GM19324 (cell line): ENCODE measurements around the gene INPP5J.
"Not testable (repeated sequence)": the region's sequence is repeated elsewhere in the genome, so short reads cannot be mapped to it uniquely, and the experiment has no call there.

Source experiments
- ATAC-seq: cut with Tn5 transposase; IDR thresholded peaks from one replicate; pipeline ENCODE4 v1.9.1; 2021; ENCODE audit warnings: mild to moderate bottlenecking, moderate library complexity; ENCODE audit not compliant: unreplicated experiment, low FRiP score

INPP5J gene

DNA sequence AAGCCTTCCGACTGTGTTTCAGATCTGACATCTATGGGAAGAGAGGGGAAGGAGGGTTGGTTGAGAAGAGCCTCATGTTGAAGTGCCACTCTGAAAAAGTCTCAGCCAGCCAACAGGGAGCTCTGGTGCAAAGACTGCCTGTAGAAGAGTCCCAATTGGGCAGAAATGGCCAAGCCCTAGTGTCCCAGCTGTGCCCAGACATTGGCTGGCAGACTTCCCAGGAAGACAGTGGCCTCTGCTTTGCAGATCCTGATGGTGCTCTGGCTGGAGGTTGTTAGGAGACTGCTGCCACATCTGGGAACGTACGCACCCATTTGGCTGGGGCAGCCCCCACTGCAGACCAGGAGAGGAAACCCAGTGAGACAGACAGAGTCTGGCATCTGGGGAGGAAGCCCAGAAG is 20.8 kb downstream of the INPP5J start:
- ATAC-seq, result no peak

DNA sequence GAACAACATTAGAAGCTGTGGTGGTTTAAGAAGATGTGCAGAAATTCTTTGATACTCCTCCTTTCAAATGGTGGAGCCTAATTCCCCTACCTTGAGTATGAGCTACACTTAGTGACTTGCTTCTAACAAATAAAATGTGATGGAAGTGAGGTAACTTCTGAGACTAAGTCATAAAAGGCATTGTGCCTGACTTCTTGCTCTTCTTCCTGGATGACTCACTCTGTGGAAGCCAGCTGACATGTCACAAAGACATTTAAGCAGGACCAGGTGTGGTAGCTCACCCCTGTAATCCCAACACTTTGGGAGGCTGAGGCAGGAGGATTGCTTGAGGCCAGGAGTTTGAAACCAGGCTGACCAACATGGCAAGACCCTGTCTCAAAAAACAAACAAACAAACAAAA is 21.5 kb downstream of the INPP5J start:
- ATAC-seq, result no peak

DNA sequence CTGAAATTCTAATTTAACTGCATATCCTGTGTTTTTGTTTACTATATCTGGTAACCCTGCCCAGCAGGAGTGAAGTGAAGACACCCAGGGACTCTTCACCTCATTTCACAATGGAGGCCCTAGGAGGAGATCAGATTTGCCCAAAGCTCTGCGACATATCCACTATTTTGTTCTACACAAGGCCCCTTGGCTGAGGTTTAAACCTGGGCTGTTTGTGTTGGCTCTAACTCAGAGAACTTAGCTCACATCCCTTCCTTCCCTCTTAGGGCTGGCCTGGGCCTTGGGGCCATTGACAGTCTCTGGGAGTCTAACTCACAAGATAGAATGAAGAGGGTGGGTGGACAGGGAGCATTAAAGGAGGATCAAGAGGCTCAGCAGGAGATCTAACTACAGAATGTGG is 25.7 kb downstream of the INPP5J start:
- no peak for ATAC-seq

DNA sequence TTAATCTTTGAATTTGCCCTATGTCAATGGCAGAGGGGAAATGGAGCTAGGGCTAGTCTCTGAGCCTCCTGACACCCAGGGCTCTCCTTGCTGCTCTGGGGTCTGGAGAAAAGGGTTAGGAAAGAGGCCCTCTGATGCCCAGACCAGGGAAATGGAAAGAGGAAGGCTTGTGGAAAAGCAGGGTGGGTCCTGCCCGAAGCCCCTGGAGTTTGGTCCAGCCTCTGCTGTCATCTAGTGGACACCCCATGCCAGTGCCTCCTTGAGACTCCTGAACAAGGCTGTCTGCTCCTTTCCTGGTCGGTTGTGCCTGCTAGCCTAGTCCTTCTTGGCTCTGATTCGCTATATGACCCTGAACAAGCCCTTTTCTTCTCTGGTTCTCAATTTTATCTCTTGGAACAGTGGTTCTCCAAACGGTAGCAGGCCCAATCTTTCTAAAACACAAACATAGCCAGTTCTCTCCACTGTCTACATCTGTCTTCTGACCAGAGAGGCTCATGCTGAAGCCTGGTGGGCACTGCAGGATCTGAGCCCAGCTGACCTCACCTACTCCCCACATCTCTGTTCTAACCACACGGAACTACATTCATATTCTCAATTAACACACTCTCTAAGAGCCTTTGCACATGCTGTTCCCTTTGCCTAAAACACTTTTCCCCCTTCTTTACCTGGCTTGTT is 26.3 kb downstream of the INPP5J start:
- ATAC-seq, result no peak

DNA sequence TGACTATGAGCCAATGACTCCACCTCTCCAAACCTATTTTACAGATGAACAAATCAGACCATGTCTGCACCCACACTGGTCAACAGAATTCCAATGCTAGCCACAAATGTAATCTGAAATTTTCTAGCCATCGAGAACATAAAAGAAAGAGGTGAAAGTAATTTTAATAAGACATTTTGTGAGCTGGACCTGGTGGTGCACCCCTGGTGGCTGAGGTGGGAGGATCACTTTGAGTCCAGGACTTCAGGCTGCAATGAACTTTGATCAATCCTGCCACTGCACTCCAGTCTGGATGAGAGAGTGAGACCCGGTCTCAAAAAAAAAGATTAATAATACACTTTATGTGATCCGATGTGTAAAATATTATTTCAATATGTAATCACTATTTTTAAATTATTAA is 27.8 kb downstream of the INPP5J start:
- no peak for ATAC-seq

DNA sequence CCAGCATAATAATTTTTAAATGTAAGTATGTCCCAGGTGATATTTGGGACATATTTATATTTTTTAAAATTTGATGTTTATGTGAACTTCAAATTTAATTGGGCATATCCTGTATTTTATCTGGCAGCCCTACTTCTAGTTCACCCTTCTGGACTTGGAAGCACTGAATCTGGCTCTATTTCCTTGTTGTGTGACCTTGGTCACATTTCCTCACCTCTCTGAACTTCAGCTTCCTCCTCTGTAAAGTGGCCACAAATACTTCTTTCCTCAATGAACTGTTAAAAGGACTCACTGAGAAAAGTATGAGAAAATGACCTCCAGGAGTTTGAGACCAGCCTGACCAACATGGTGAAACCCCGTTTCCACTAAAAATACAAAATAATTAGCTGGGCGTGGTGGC is 29.1 kb downstream of the INPP5J start:
- no peak for ATAC-seq

DNA sequence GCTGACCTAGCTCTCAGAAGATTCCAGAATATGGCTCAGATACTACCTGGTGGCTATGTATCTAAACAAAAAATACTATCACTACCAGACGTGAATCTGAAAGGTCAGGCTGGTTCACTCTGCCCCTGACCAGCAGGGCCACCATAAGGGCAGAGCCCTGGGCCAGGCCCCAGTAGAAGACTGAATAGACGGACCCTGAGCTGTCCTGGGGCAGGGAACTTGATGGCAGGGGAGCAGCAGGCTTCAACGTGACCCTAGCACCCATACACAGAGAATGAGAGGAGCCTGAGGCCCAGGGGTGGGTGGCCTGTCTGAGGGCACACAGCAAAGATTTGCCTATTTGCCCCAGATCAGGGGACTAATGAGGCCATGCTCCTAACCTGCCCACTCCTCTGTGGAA is 30.6 kb downstream of the INPP5J start:
- ATAC-seq, result no peak

DNA sequence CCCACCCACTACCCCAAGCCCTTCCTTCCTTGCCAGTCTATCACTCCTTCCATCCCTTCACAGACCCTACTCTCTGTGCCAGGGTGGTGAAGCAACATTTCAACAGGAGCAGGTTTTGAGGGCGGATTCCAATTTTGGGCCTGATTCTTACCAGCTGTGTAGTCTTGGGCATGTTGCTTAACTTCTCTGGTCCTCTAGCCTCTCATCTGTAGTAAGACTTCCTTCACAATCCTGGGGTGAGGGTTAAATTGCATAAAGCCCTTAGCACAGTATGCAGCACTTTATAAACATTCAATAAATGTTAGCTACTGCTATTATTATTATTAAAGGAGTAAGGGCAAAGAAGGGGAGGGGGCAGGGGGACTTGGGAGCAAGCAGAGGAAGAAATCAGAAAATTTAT is 32.2 kb downstream of the INPP5J start:
- ATAC-seq, result no peak

DNA sequence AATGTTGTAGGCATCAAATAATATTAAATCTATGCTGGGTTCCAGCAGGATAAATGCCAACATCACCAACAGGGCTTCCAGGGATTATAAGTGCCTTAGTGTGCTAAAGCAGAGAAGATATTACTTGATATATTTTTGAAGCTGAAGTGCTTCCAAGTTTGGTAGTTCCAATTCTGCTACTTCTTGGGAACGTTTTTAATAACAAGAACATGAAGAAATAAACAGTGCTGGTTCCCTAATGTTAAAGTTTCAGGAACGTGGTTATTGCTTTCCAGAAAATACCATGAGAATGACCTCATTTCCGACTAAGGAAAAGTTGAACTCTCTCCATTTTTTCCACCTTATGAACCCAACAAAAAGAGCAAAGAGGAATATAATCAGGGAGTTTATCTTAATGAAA is 32.7 kb downstream of the INPP5J start:
- no peak for ATAC-seq

DNA sequence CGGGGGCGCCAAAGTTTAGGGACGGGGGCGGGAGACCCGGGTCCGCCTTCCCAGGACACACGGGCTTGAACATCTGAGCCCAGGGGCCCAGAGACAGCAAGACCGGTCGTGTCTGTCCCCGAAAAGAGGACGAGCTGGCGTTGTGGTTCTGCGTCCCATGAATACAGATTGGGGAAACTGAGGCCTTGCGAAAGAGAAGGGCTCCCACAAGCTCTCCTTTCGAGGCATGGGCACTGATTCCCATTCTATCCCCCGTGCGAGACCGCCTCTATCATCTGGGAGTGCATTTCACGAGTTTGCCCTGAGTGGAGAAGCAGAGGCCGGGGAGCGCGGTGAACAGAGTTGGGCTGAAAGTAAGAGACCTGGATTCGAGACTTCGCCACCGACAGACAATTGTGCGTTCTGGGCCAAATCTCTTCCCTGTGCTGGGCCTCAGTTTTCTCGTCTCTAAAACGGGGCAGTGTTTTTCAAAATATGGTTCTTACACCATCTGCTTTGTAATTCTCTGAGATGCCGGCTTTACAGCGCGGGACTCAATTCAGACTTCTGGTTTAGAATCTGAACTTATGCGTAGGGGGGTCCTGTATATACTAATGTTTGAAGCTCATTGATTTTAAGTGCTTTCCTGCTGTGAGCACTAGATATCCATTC is 37.7 kb downstream of the INPP5J start:
- no peak for ATAC-seq

DNA sequence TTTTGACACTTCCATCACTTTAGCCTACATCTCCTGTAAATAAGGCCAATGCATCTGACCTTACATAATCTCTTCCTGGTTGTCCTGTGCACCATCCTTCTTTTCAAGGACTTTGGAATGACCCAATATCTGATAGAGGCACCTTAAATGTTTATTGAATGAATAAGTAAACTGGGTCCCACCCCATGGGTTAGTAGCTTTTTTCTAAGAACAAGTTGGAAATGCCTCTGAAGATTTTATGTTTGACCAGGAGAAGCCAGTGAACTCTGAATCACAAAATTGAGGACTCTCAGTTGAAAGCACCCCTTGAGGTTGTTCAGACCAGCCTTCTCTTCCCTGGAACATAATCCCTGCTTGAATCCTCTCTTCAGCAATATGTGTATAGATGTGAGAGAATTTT is 38.6 kb downstream of the INPP5J start:
- ATAC-seq, result no peak

DNA sequence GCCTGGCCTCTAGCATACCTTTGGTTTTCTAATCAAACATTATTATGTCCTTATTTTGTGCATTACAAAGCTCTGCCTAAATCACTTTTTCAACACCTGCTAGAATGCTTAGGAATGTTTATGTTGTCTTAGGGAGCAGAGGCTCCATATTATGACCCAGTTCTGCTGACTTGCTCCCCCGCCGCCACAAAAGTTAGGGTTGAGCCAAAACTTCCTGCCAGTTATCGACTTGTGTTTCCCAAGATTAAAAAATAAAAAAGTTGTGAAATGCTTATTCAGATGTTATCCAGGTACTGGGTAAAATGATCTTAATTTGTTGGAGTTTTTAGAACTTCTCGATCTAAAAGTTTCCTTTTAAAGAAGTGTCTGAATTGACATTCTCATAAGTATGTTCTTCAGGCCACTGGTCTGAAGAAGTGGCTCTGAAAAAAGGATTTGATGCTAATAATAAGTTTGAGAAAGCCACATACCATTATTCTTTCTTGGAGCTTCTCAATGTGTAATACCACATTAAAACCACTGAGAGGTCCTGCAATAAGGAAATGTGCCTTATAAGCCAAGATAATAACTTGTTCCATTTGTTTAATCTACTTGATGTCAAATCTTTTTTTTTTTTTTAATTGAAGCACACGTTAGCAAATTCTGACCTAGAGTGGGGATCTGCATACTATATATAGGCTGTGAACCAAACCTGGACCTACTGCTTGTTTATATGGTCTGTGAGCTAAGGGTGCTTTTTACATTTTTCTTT is 39.4 kb downstream of the INPP5J start:
- ATAC-seq, result no peak

DNA sequence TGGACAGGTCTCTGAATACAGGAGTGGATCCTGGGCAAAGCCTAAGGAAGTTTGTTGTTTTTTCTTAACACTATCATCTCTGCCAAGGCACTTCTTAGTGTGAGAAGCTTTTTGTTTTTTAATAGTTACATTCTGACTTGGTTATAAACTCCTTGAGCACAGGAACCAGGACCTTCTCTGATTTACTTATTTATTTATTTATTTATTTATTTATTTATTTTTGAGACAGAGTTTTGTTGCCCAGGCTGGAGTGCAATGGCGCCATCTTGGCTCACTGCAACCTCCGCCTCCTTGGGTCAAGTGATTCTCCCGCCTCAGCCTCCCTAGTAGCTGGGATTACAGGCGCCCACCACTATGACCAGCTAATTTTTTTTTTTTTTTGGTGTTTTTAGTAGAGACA is 48.2 kb downstream of the INPP5J start:
- ATAC-seq, result no peak

DNA sequence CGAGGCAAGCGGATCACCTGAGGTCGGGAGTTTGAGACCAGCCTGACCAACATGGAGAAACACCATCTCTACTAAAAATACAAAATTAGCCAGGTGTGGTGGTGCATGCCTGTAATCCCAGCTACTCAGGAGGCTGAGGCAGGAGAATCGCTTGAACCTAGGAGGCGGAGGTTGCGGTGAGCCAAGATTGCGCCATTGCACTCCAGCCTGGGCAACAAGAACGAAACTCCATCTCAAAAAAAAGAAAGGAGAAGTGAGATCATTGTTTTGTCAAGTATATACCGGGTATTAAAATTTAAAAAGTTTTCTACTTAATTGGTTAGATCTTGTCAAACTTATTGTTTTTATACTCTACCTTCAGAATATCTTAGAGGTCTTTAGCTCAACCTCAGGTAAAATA is 49.0 kb downstream of the INPP5J start:
- ATAC-seq, result not testable (repeated sequence)

DNA sequence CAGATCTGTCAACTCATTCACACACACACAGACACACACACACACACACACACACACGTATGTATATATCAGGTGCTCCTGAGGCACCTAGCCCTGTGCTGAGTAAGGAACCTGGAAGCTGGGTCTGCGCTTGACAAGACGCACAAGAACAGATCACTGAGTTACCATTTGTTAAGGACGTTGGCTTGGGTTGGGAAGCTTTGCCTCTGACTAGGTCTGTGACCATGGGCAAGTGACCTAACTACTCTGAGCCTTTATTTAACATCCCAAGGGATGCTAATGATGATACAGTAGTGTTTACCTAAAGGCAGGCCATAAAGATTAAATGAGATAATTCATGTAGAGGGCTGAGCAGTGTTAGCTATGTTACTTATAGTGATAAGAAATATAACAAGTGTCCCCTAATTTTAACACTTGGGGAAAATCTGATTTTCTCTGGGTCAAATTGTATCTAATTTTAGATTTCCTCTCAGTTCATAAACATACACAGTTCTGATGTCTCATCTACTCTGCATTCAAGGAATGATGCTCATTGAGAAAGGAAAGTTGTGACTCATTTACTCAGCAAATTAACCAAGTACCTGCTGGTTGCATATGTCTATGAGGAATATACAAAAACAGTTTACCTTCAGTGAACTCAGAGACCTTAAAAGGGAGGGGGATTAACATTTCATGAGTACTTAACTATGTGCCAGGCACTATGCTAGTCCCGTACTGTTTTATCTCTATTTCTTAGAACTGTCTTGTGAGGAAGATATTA is 50.8 kb downstream of the INPP5J start:
- ATAC-seq, result no peak

DNA sequence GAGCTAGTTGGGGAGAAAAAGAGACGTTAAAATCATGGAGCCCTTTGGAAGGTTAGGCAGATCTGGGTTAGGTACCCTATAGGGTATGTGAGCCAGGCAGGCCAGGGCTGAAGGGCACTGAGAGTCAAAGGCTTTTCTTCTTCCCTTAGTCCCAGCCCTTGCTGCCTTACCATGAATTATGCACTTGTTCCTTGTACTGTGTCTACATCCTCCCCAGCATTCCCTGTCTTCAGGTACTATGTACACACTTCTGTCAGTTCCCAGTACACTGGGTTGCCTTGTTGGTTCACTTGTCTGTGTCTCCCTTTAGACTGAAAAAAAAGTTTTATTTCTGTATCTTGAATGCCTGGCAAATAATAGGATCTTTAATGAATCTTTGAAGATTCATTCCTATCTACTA is 54.2 kb downstream of the INPP5J start:
- no peak for ATAC-seq

DNA sequence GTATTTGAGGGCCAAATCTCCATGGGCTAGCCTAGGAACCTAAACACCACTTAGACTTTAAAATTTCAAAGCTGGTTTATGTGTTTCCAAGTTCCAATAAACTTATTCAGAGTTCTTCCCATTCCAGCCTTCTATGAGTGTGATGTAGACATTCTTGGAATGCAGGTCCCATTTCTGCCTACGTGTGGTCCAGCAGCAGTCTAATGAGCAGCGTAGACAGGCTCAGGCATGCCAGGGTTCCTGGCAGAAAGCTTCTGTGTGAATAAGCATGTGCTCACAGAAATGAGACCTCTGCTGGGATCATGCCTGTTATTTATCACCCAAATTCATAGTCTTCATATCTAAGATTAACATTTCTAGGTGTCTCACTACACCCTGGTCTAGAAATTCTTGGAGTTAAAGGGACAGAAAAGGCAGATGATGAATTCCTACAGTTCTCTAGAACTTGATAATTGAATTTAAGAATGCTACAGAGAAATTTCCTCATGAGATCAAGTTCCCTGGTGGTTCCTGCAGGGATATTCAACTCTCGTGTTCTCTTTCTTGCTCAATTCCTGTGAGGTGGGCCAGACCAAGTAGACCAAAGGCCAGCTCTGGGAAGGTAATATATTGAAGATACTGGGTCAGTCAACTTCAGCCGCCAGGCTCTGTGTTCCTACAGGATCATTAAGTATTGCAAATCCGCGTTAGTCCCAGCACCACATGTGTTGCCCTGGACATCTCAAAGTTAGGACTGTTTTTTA is 54.8 kb downstream of the INPP5J start:
- no peak for ATAC-seq

DNA sequence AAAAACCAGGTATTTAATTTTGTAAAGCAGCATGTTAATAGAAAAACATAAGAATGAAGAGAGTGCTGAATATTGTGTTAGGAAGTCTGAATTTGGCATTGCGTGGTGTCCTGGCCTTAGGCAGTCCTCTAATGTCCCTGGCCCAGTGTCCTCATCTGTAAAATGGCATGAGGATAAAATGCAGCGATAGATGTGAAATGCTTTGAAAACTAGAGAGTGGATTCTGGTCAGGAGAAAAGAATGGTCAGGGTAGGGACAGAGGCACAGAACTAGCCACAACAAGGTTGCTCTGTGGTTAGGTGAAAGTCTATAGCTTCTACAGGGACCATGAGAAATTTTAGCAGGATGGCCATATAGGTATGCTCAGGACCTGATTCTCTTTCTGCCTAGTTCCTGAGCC is 56.1 kb downstream of the INPP5J start:
- ATAC-seq, result no peak

DNA sequence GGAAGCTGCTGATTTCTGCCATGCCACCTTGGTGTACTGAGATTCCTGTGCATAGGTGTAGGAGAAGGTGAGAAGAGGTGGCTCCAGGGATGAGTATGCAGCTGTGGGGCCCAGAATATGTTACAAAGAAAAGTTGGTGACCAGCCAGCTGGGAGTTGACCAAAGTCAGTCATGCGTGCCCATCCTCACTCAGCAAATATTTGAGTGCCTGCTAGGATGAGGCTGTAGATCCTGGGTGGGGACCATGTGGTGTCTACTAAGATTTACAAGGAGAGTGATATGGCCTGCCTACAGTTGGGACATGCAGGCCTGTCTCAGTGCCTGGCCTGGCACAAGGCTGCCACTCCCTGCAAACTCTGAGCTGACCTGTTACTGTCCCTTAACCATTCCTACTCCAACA is 56.6 kb downstream of the INPP5J start:
- ATAC-seq, result no peak

DNA sequence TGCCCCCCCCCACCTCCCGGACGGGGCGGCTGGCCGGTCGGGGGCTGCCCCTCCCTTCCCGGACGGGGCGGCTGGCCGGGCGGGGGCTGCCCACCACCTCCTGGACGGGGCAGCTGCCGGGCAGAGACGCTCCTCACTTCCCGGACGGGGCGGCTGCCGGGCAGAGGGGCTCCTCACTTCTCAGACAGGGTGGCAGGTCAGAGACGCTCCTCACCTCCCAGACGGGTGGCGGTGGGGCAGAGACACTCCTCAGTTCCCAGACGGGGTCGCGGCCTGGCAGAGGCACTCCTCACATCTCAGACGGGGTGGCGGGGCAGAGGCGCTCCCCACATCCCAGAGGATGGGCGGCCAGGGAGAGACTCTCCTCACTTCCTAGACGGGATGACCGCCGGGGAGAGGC is 61.2 kb downstream of the INPP5J start:
- no peak for ATAC-seq
